ENCODE measurements around the gene CDKL1.

DNA sequence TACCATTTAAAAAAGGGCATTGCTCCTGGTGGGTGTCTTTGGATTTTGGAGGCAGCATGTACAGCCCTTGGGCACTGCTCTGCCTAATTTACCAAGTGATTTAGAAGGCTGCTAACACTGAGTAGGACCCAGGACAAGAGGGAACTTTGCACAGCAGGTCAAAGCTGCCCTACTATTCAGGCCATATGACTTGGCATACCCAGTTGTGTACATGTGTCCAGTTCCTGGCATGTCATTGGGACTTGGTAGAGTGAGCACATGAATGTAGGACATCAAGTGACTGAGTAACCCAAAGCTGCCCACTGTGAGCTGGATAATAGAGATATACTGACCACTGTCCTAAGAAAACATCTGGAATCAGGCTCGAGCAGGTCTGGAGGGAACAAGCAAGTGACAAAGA is 15.7 kb downstream of the CDKL1 start:
- TF ChIP-seq, protein P1, sequence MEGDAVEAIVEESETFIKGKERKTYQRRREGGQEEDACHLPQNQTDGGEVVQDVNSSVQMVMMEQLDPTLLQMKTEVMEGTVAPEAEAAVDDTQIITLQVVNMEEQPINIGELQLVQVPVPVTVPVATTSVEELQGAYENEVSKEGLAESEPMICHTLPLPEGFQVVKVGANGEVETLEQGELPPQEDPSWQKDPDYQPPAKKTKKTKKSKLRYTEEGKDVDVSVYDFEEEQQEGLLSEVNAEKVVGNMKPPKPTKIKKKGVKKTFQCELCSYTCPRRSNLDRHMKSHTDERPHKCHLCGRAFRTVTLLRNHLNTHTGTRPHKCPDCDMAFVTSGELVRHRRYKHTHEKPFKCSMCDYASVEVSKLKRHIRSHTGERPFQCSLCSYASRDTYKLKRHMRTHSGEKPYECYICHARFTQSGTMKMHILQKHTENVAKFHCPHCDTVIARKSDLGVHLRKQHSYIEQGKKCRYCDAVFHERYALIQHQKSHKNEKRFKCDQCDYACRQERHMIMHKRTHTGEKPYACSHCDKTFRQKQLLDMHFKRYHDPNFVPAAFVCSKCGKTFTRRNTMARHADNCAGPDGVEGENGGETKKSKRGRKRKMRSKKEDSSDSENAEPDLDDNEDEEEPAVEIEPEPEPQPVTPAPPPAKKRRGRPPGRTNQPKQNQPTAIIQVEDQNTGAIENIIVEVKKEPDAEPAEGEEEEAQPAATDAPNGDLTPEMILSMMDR (IDR thresholded peaks at IDR 0.05; ENCODE audit: low read depth, low read length, poor library complexity, severe bottlenecking) = no peak
- no peak for TF ChIP-seq EZH2phosphoT487 (IDR thresholded peaks at IDR 0.05; ENCODE audit: borderline replicate concordance, low read length)
